Peyer's patch (tissue), 4 donors: ENCODE results near the gene WDR49.

Experiments used
- POLR2A ChIP-seq, 2 donors: fragments of 450-650 bp; IDR thresholded peaks; one replicate each; pipeline ENCODE4 v1.5.1; 2017; ENCODE audit warnings: antibody characterized with exemption in 2 of 2, mild to moderate bottlenecking in 2 of 2, moderate library complexity in 2 of 2
- TF ChIP-seq, protein P1 (sequence below), 6 experiments: fragments of 450-650 bp in 4 of 6; fragments of 200-600 bp in 2 of 6; sonication (generic) in 1 of 6; IDR thresholded peaks; one replicate each; pipeline ENCODE4 v1.5.1; 2017 to 2019; ENCODE audit warnings: antibody characterized with exemption in 6 of 6, mild to moderate bottlenecking in 3 of 6, moderate library complexity in 1 of 6

DNA sequence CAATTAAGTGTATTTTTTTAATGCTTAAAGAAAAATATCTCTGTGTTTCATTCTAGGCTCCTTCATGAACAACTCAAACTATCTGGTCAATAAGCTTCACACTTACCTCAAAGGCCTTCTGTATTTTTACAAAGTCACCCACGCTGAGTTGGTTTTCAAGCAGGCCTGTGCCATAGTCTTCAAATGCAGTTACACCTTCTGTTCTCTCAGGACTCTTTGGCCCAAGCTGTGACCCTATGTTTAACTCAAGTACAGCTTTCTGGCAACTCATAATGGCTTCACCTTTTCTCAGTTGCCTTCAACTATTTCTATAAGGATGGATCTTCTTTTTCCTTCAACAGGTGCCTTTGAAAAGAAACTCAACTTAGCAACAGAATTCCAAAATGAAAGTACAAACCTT lies 587 bp downstream of the WDR49 start:
- TF ChIP-seq, protein P1, sequence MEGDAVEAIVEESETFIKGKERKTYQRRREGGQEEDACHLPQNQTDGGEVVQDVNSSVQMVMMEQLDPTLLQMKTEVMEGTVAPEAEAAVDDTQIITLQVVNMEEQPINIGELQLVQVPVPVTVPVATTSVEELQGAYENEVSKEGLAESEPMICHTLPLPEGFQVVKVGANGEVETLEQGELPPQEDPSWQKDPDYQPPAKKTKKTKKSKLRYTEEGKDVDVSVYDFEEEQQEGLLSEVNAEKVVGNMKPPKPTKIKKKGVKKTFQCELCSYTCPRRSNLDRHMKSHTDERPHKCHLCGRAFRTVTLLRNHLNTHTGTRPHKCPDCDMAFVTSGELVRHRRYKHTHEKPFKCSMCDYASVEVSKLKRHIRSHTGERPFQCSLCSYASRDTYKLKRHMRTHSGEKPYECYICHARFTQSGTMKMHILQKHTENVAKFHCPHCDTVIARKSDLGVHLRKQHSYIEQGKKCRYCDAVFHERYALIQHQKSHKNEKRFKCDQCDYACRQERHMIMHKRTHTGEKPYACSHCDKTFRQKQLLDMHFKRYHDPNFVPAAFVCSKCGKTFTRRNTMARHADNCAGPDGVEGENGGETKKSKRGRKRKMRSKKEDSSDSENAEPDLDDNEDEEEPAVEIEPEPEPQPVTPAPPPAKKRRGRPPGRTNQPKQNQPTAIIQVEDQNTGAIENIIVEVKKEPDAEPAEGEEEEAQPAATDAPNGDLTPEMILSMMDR (IDR thresholded peaks at IDR 0.05): no peak
- TF ChIP-seq POLR2A (IDR thresholded peaks at IDR 0.05): no peak
